Endothelial cell of umbilical vein (primary cell): ENCODE results near the gene ZMAT5. TPM values are rescaled to one million over a fixed set of nuclear protein-coding genes. Genes with fewer than 3 reads are reported as not detected.

Experiments
- BruUV-seq: library from RNA; stranded (reverse); fragments of 400-500 nt; replicated peaks from 2 replicates; lab custom pipeline; 2021; lab: Mats Ljungman, UMichigan
- CTCF ChIA-PET: fragments of 300-600, 350-600 bp; sonication (Branson Sonifier 250); formaldehyde crosslinking; loops from one replicate; lab custom pipeline; 2021; ENCODE audit warnings: antibody characterized with exemption, inconsistent platforms; lab: Charles Lee
- POLR2A ChIA-PET: fragments of 300-600, 350-600 bp; sonication (Branson Sonifier 250); formaldehyde crosslinking; loops from one replicate; lab custom pipeline; 2021; ENCODE audit warnings: antibody characterized with exemption, inconsistent platforms; lab: Charles Lee
- DNase-seq: peaks from one replicate; pipeline ENCODE4 v3.0.0-alpha.2; 2011; ENCODE audit warnings: low read depth, low spot score
- FAIRE-seq: peaks from 2 replicates; lab custom pipeline; 2011; peaks lifted over from hg19 to GRCh38; lab: Jason Lieb, UNC
- H2AFZ ChIP-seq: 2 replicates; pipeline ENCODE4 v1.6.0; 2012; ENCODE audit warnings: low read depth, low read length, control low read depth, inconsistent platforms
- H3K27ac ChIP-seq: 2 replicates; pipeline ENCODE4 v1.5.1; 2011; ENCODE audit warnings: low read depth, mild to moderate bottlenecking, control low read depth, low read length, moderate library complexity; ENCODE audit not compliant: insufficient read depth
- H3K27me3 ChIP-seq, 2 experiments: 2 replicates each; pipeline versions ENCODE4 v1.6.0 to v1.6.1; 2011; ENCODE audit warnings: low read length in 2 of 2, mixed read lengths in 1 of 2; ENCODE audit not compliant: control insufficient read depth in 2 of 2, insufficient read depth in 2 of 2
- H3K36me3 ChIP-seq, 2 experiments: 2 replicates in 1 of 2; 3 replicates in 1 of 2; pipeline ENCODE4 v1.5.1; 2011; ENCODE audit warnings: low read length in 2 of 2, mild to moderate bottlenecking in 1 of 2, moderate library complexity in 1 of 2; ENCODE audit not compliant: control insufficient read depth in 2 of 2, insufficient read depth in 2 of 2; ENCODE audit errors: extremely low read depth in 1 of 2
- H3K4me1 ChIP-seq: 3 replicates; pipeline ENCODE4 v1.5.1; 2011; ENCODE audit warnings: mild to moderate bottlenecking, low read length; ENCODE audit not compliant: control insufficient read depth, insufficient read depth; ENCODE audit errors: extremely low read depth
- H3K4me2 ChIP-seq: 2 replicates; pipeline ENCODE4 v1.6.1; 2011; ENCODE audit warnings: low read length, control low read depth, mixed read lengths; ENCODE audit not compliant: insufficient read depth
- H3K4me3 ChIP-seq, 3 experiments: fragments of 200-600 bp in 1 of 3; sonication (generic), shearing (Covaris generic) in 1 of 3; replicated peaks in 1 of 3; 2 replicates each; pipeline ENCODE4 v1.5.1; 2011 to 2016; ENCODE audit warnings: control low read depth in 3 of 3, low read length in 3 of 3, mild to moderate bottlenecking in 2 of 3, inconsistent platforms in 1 of 3, low read depth in 1 of 3, moderate library complexity in 1 of 3; ENCODE audit not compliant: insufficient read depth in 1 of 3
- H3K79me2 ChIP-seq: 2 replicates; pipeline ENCODE4 v1.6.0; 2012; ENCODE audit warnings: low read length, inconsistent platforms; ENCODE audit not compliant: control insufficient read depth, insufficient read depth
- H3K9ac ChIP-seq: replicated peaks from 2 replicates; pipeline ENCODE3; 2011; ENCODE audit warnings: low read length, control low read depth; ENCODE audit not compliant: insufficient read depth; ENCODE audit errors: extremely low read depth
- H3K9me1 ChIP-seq: replicated peaks from 3 replicates; pipeline ENCODE4 v1.6.0; 2011; ENCODE audit warnings: mild to moderate bottlenecking, low read length; ENCODE audit not compliant: control insufficient read depth, insufficient read depth; ENCODE audit errors: extremely low read depth
- H3K9me3 ChIP-seq: replicated peaks from 2 replicates; pipeline ENCODE4 v1.5.1; 2012; ENCODE audit warnings: low read length, inconsistent platforms; ENCODE audit not compliant: control insufficient read depth, insufficient read depth
- H4K20me1 ChIP-seq: replicated peaks from 2 replicates; pipeline ENCODE3; 2011; ENCODE audit warnings: mild to moderate bottlenecking, low read length; ENCODE audit not compliant: control insufficient read depth, insufficient read depth; ENCODE audit errors: extremely low read depth
- CTCF ChIP-seq, 2 donors: IDR thresholded peaks; 1 replicate in 1 of 2; 2 replicates in 1 of 2; pipeline ENCODE4 v1.5.1; 2011; ENCODE audit warnings: low read length in 2 of 2, mild to moderate bottlenecking in 2 of 2, moderate library complexity in 2 of 2, control low read depth in 1 of 2, inconsistent platforms in 1 of 2, low read depth in 1 of 2; ENCODE audit not compliant: insufficient read depth in 1 of 2; ENCODE audit errors: extremely low read depth in 1 of 2
- EZH2 ChIP-seq: IDR thresholded peaks from 2 replicates; pipeline ENCODE4 v1.6.1; 2012; ENCODE audit warnings: borderline replicate concordance, low read depth, mild to moderate bottlenecking, moderate library complexity, low read length, inconsistent platforms; ENCODE audit not compliant: severe bottlenecking
- FOS ChIP-seq: IDR thresholded peaks from 2 replicates; pipeline ENCODE4 v1.6.1; 2011; ENCODE audit warnings: mild to moderate bottlenecking, low read length, moderate library complexity, borderline replicate concordance; ENCODE audit not compliant: insufficient read depth
- GATA2 ChIP-seq: IDR thresholded peaks from 2 replicates; pipeline ENCODE4 v1.7.0; 2011; ENCODE audit warnings: low read depth, mild to moderate bottlenecking, moderate library complexity, mixed read lengths, low read length; ENCODE audit not compliant: insufficient read length, insufficient read depth
- JUN ChIP-seq: IDR thresholded peaks from 2 replicates; pipeline ENCODE4 v1.6.1; 2011; ENCODE audit warnings: borderline replicate concordance, low read depth; ENCODE audit not compliant: insufficient read length, insufficient read depth
- MAX ChIP-seq: IDR thresholded peaks from 2 replicates; pipeline ENCODE4 v1.6.1; 2011; ENCODE audit not compliant: insufficient read depth, insufficient read length
- MYC ChIP-seq: IDR thresholded peaks from one replicate; pipeline ENCODE4 v1.6.1; 2011; ENCODE audit warnings: mild to moderate bottlenecking, low read depth, low read length
- POLR2A ChIP-seq: IDR thresholded peaks from 2 replicates; pipeline ENCODE4 v1.6.1; 2012; ENCODE audit warnings: low read depth, mild to moderate bottlenecking, control low read depth, low read length
- POLR2AphosphoS5 ChIP-seq: IDR thresholded peaks from 2 replicates; pipeline ENCODE4 v1.6.1; 2012; ENCODE audit warnings: low read depth, mild to moderate bottlenecking, control low read depth, low read length, moderate library complexity; ENCODE audit not compliant: insufficient read depth
- dilution Hi-C: fragments of 300-500 bp; cut with MboI; formaldehyde crosslinking; loops from one replicate; pipeline ENCODE4 v1.15.0; 2019; ENCODE audit warnings: low sequenced_read_pairs; ENCODE audit not compliant: extremely low pct_ligation_motif_present
- intact Hi-C: fragments of 100-400 bp; cut with micrococcal nuclease; formaldehyde crosslinking; loops from one replicate; pipeline ENCODE4 v1.10.0; 2022
- polyA plus RNA-seq, 4 experiments: library from polyadenylated mRNA; depleted of rRNA in 3 of 4; stranded (reverse) in 3 of 4; unstranded in 1 of 4; fragments of >200 nt; gene quantifications; 2 replicates each; pipeline versions ENCODE4 v1.2.1 to v1.2.3, GENCODE V29; 2011 to 2012; ENCODE audit warnings: missing spikeins in 1 of 4
- total RNA-seq: library from RNA; stranded (reverse); gene quantifications from 2 replicates; pipeline ENCODE4 v1.2.3, GENCODE V29; 2021

ZMAT5 gene
- total and polyA plus RNA-seq, 2 donors (not counting 3 experiments of a cell fraction or from before 2014, with no cell fraction given) = 24.9 to 43.6 TPM

GRCh38 chr22:29738118-29738815, 28.5 kb downstream of the ZMAT5 start:
- no peak overlapping the region for H3K4me3 ChIP-seq
- no peaks in the 10 kb centered on the region for H3K79me2 ChIP-seq
- H3K4me1 ChIP-seq = no peaks in the 10 kb centered on the region
- peaks cover 0 to 4% of the 10 kb centered on the region in 2 experiments for H3K36me3 ChIP-seq
- dilution Hi-C loops = no loop called here
- H3K9me3 ChIP-seq = no peaks in the 10 kb centered on the region
- DNase-seq (no peak), FAIRE-seq (no peak)
- no TSS peak for BruUV-seq
- ChIA-PET POLR2A (no interaction called here), CTCF (interaction anchor here (1.3 to 1.9 kb wide), 4 partner anchors 11 to 267 kb away, joined by 3 to 7 read pairs (median 4); no protein-coding TSS in a partner anchor)
- H3K9me1 ChIP-seq = no peaks in the 10 kb centered on the region
- TF ChIP-seq POLR2A (no peak), FOS (no peak), POLR2AphosphoS5 (no peak), CTCF (IDR thresholded peaks at IDR 0.05; ENCODE audit: extremely low read depth in 1 of 2, insufficient read depth in 1 of 2, low read depth in 1 of 2, low read length in 2 of 2) (no peak), GATA2 (no peak), JUN (no peak), MAX (no peak), EZH2 (no peak), MYC (no peak)
- H3K27me3 ChIP-seq = no peaks in the 10 kb centered on the region
- no peaks in the 10 kb centered on the region for H4K20me1 ChIP-seq
- H2AFZ ChIP-seq = no peak overlapping the region
- intact Hi-C loops = no loop called here
- no peak overlapping the region for H3K9ac ChIP-seq
- no peak overlapping the region for H3K27ac ChIP-seq
- H3K4me2 ChIP-seq = no peak overlapping the region
